ENCODE data around the gene RIIAD1. TPM values are rescaled to one million over a fixed set of nuclear protein-coding genes. Genes with fewer than 3 reads are reported as not detected.
"Not testable (repeated sequence)": the region's sequence is repeated elsewhere in the genome, so short reads cannot be mapped to it uniquely, and the experiment has no call there.

RIIAD1 gene
- total RNA-seq, 1 experiment from 2014 or later: not detected

DNA sequence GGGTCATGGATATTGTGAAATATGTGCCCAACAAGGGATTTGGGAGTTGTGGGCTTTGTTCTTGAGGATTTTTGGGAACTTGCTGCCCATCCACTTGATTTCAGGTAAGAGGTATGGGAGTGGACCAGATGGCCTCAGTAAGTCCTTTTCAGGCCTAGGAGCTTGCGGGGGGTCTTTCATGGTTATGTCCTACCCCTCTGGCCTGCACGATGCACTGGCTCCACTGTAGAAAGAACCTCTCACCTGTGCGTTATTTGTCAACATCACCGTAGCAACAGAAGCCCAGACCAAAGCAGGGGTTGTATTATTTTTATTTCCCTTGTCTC lies 8.6 kb downstream of the RIIAD1 start:
- Histone ChIP-seq H3K9ac (ENCODE audit: low read length) (no peak overlapping the region), H3K27me3 (ENCODE audit: low read length) (no peaks in the 10 kb centered on the region), H2AFZ (ENCODE audit: low read length) (no peak overlapping the region), H3K9me2 (replicated peaks; ENCODE audit: insufficient read depth, low read length) (no peaks in the 10 kb centered on the region), H4K20me1 (ENCODE audit: insufficient read depth, low read depth, low read length) (no peaks in the 10 kb centered on the region), H3K36me3 (ENCODE audit: insufficient read depth, low read length) (no peaks in the 10 kb centered on the region), H3K4me3 (ENCODE audit: low read length) (no peak overlapping the region), H3K4me2 (ENCODE audit: low read depth, low read length, poor library complexity, severe bottlenecking) (no peak overlapping the region), H3K4me1 (ENCODE audit: low read length) (no peaks in the 10 kb centered on the region), H3K27ac (ENCODE audit: low read length) (no peak overlapping the region), H3K9me3 (ENCODE audit: low read length) (no peaks in the 10 kb centered on the region), H3K79me2 (ENCODE audit: low read length) (no peaks in the 10 kb centered on the region)
- DNase-seq: no peak

DNA sequence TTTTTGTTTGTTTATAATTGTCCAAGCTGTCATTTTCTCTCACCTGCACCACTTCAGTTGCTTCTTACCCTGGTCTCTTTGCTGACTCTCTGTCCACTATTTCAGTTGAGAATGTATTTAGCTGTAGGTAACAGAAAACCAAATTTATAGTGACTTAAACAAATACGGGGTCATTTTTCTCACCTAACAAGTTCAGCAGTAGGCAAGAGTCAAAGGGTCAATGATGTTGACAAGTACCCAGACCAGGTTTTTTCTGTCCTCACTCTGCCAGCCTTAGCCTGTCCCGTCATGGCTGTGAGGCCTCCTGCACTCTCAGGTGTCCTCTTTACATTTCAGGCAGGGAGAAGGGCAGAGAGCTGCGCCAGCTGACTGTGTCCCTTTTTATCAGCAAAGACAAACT lies 11.8 kb downstream of the RIIAD1 start:
- H4K20me1 ChIP-seq (ENCODE audit: insufficient read depth, low read depth, low read length): no peaks in the 10 kb centered on the region
- no peak overlapping the region for H3K4me3 ChIP-seq (ENCODE audit: low read length)
- no peak overlapping the region for H2AFZ ChIP-seq (ENCODE audit: low read length)
- no peaks in the 10 kb centered on the region for H3K9me2 ChIP-seq (replicated peaks; ENCODE audit: insufficient read depth, low read length)
- H3K27me3 ChIP-seq (ENCODE audit: low read length): no peaks in the 10 kb centered on the region
- no peak overlapping the region for H3K27ac ChIP-seq (ENCODE audit: low read length)
- peaks cover 7% of the 10 kb centered on the region for H3K9me3 ChIP-seq (ENCODE audit: low read length)
- no peaks in the 10 kb centered on the region for H3K4me1 ChIP-seq (ENCODE audit: low read length)
- H3K79me2 ChIP-seq (ENCODE audit: low read length): no peaks in the 10 kb centered on the region
- no peak for DNase-seq
- no peaks in the 10 kb centered on the region for H3K36me3 ChIP-seq (ENCODE audit: insufficient read depth, low read length)
- H3K4me2 ChIP-seq (ENCODE audit: low read depth, low read length, poor library complexity, severe bottlenecking): no peak overlapping the region
- no peak overlapping the region for H3K9ac ChIP-seq (ENCODE audit: low read length)

DNA sequence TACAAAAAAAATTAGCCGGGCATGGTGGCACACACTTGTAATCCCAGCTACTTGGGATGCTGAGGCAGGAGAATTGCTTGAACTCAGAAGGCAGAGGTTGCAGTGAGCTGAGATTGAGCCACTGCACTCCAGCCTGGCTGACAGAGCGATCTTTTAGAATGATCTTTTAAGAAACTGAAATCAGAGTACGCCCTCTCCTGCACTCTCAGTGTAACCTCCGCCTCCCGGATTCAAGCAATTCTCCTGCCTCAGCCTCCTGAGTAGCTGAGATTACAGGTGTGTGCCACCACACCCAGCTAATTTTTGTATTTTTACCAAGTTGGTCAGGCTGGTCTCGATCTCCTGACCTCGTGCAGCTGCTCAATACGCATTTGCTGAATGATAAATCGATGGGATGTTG lies 12.7 kb downstream of the RIIAD1 start:
- H3K36me3 ChIP-seq (ENCODE audit: insufficient read depth, low read length); H3K4me3 ChIP-seq (ENCODE audit: low read length); H3K9me3 ChIP-seq (ENCODE audit: low read length); H3K27ac ChIP-seq (ENCODE audit: low read length); H3K9me2 ChIP-seq (replicated peaks; ENCODE audit: insufficient read depth, low read length); DNase-seq; H3K79me2 ChIP-seq (ENCODE audit: low read length); H2AFZ ChIP-seq (ENCODE audit: low read length); H3K9ac ChIP-seq (ENCODE audit: low read length); H3K4me2 ChIP-seq (ENCODE audit: low read depth, low read length, poor library complexity, severe bottlenecking); H4K20me1 ChIP-seq (ENCODE audit: insufficient read depth, low read depth, low read length); H3K27me3 ChIP-seq (ENCODE audit: low read length); H3K4me1 ChIP-seq (ENCODE audit: low read length): not testable (repeated sequence)

DNA sequence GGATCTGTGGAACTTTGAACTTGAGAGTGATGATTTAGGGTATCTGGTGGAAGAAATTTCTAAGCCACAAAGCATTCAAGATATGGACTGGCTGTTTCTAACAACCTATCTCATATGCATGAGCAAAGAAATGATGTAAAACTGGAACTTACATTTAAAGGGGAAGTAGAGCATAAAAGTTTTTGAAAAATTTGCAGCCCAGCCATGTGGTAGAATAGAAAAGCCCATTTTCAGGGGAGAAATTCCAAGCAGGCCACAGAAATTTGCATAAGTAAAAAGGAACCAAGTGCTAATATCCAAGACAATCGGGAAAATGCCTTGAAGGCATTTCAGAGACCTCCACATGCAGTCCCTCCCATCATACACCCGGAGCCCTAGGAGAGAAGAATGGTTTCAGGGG lies 15.7 kb downstream of the RIIAD1 start:
- H3K4me3 ChIP-seq (ENCODE audit: low read length): no peak overlapping the region
- H3K9ac ChIP-seq (ENCODE audit: low read length): no peak overlapping the region
- no peaks in the 10 kb centered on the region for H3K9me2 ChIP-seq (replicated peaks; ENCODE audit: insufficient read depth, low read length)
- no peaks in the 10 kb centered on the region for H3K36me3 ChIP-seq (ENCODE audit: insufficient read depth, low read length)
- H3K4me2 ChIP-seq (ENCODE audit: low read depth, low read length, poor library complexity, severe bottlenecking): no peak overlapping the region
- no peaks in the 10 kb centered on the region for H3K4me1 ChIP-seq (ENCODE audit: low read length)
- no peaks in the 10 kb centered on the region for H3K27me3 ChIP-seq (ENCODE audit: low read length)
- H4K20me1 ChIP-seq (ENCODE audit: insufficient read depth, low read depth, low read length): no peaks in the 10 kb centered on the region
- no peaks in the 10 kb centered on the region for H3K79me2 ChIP-seq (ENCODE audit: low read length)
- H2AFZ ChIP-seq (ENCODE audit: low read length): no peak overlapping the region
- DNase-seq: no peak
- peaks cover 7% of the 10 kb centered on the region for H3K9me3 ChIP-seq (ENCODE audit: low read length)
- H3K27ac ChIP-seq (ENCODE audit: low read length): no peak overlapping the region

DNA sequence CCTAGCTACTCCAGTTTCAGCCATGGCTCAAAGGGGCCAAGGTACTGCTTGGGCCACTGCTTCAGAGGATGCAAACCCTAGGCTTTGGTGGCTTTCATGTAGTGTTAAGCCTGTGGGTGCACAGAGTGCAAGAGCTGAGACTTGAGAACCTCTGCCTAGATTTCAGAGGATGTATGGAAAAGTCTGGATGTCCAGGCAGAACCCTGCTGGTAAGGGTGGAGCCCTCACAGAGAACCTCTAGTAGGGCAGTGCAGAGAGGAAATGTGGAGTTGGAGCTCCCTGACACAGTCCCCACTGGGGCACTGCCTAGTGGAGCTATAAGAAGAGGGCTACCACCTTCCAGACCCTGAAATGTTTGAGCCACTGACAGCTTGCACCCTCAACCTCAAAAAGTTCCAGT lies 16.2 kb downstream of the RIIAD1 start:
- DNase-seq: no peak
- Histone ChIP-seq H3K4me1 (ENCODE audit: low read length) (no peaks in the 10 kb centered on the region), H3K9ac (ENCODE audit: low read length) (no peak overlapping the region), H3K9me2 (replicated peaks; ENCODE audit: insufficient read depth, low read length) (no peaks in the 10 kb centered on the region), H3K27ac (ENCODE audit: low read length) (no peak overlapping the region), H4K20me1 (ENCODE audit: insufficient read depth, low read depth, low read length) (no peaks in the 10 kb centered on the region), H2AFZ (ENCODE audit: low read length) (no peak overlapping the region), H3K9me3 (ENCODE audit: low read length) (peaks cover 7% of the 10 kb centered on the region), H3K4me3 (ENCODE audit: low read length) (no peak overlapping the region), H3K27me3 (ENCODE audit: low read length) (no peaks in the 10 kb centered on the region), H3K79me2 (ENCODE audit: low read length) (no peaks in the 10 kb centered on the region), H3K4me2 (ENCODE audit: low read depth, low read length, poor library complexity, severe bottlenecking) (no peak overlapping the region), H3K36me3 (ENCODE audit: insufficient read depth, low read length) (no peaks in the 10 kb centered on the region)

DNA sequence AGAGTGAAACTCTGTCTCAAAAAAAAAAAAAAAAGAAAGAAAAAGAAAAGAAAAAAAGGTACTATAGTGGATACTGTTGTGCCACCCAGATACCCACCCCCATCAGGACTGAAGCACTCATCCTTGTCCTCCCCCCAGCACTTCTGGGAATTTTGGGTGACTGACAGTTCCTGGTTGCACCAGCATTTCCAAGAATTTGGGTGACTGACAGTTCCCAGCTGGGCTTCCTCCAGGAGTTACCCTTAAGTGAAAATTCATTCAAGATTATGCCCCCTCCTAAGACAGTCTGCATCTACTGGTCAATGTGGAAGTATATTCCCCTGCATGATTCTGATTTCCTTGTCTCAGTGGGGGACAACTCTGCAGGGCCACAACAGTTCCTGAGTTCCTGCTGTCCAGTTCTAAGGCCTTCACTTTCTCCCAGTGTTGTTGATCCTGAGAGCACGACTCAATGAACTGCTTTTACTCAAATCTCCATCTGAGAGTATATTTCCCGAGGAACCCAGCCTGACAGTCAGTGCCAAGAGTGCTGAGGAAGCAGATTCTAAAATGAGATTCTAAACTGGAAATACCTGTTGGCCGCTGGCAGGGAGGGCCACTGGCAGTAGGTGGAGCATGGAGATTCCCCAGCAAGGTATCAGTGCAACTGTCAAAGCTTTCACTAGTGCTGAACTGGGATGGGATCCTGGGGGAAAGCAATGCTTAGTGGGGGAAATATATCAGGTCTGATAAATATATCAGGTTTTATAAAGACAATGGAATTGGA lies 18.5 kb downstream of the RIIAD1 start:
- Histone ChIP-seq H3K4me1 (ENCODE audit: low read length) (no peaks in the 10 kb centered on the region), H3K4me3 (ENCODE audit: low read length) (no peak overlapping the region), H3K9me2 (replicated peaks; ENCODE audit: insufficient read depth, low read length) (no peaks in the 10 kb centered on the region), H3K9ac (ENCODE audit: low read length) (no peak overlapping the region), H3K9me3 (ENCODE audit: low read length) (peaks cover 7% of the 10 kb centered on the region), H3K79me2 (ENCODE audit: low read length) (no peaks in the 10 kb centered on the region), H2AFZ (ENCODE audit: low read length) (no peak overlapping the region), H3K4me2 (ENCODE audit: low read depth, low read length, poor library complexity, severe bottlenecking) (no peak overlapping the region), H3K27me3 (ENCODE audit: low read length) (no peaks in the 10 kb centered on the region), H4K20me1 (ENCODE audit: insufficient read depth, low read depth, low read length) (no peaks in the 10 kb centered on the region), H3K36me3 (ENCODE audit: insufficient read depth, low read length) (no peaks in the 10 kb centered on the region), H3K27ac (ENCODE audit: low read length) (no peak overlapping the region)
- no peak for DNase-seq

DNA sequence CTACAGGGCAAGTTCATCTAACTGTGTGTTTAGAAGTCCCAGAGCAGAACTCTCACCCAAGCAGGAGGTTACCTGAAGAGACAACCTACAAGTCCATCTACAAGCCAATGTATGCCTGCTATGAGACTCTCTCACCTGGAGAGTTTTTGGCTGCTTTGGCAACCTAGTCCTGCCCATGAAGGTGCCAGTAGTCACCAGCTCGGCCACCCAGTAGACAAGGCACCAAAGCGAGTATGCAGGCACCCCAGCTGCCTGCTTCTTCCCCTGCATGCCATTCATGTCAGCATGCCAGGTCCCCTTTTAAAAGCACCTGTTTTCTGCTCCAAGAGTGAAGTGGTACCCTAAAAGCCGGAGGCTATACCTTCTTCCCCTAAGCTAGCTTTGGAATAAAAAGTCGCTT lies 20.2 kb downstream of the RIIAD1 start:
- no peak overlapping the region for H3K4me3 ChIP-seq (ENCODE audit: low read length)
- no peak overlapping the region for H3K4me2 ChIP-seq (ENCODE audit: low read depth, low read length, poor library complexity, severe bottlenecking)
- no peaks in the 10 kb centered on the region for H3K27me3 ChIP-seq (ENCODE audit: low read length)
- H3K9me2 ChIP-seq (replicated peaks; ENCODE audit: insufficient read depth, low read length): no peaks in the 10 kb centered on the region
- H3K27ac ChIP-seq (ENCODE audit: low read length): no peak overlapping the region
- no peak overlapping the region for H3K9ac ChIP-seq (ENCODE audit: low read length)
- no peaks in the 10 kb centered on the region for H3K36me3 ChIP-seq (ENCODE audit: insufficient read depth, low read length)
- no peaks in the 10 kb centered on the region for H3K4me1 ChIP-seq (ENCODE audit: low read length)
- no peak overlapping the region for H2AFZ ChIP-seq (ENCODE audit: low read length)
- no peaks in the 10 kb centered on the region for H4K20me1 ChIP-seq (ENCODE audit: insufficient read depth, low read depth, low read length)
- no peak for DNase-seq
- H3K79me2 ChIP-seq (ENCODE audit: low read length): no peaks in the 10 kb centered on the region
- peaks cover 7% of the 10 kb centered on the region for H3K9me3 ChIP-seq (ENCODE audit: low read length)

DNA sequence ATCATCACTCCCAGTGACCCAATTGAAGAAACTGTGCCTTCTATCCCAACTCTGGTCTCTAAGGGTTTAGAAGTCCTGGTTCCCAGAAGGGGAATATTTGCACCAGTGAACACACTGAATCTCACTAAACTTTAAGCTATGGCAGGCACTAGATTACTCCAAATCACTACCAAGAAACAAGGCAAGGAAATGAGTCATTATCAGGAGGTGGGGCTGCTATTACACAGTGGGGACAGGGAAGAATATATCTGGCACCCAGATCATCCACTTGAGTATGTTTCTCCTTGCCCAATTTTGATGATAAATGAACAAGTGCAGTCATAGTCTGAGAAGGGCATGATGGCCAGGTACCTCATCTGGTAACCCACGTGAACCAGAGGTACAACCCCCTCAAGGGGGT lies 35.0 kb downstream of the RIIAD1 start:
- H3K36me3 ChIP-seq (ENCODE audit: insufficient read depth, low read length): peaks cover 17% of the 10 kb centered on the region; the same call in 1 of the 2 replicates
- H2AFZ ChIP-seq (ENCODE audit: low read length): no peak overlapping the region
- H3K9me3 ChIP-seq (ENCODE audit: low read length): no peaks in the 10 kb centered on the region
- no peak overlapping the region for H3K9ac ChIP-seq (ENCODE audit: low read length)
- no peak overlapping the region for H3K4me2 ChIP-seq (ENCODE audit: low read depth, low read length, poor library complexity, severe bottlenecking)
- no peak overlapping the region for H3K27ac ChIP-seq (ENCODE audit: low read length)
- H3K27me3 ChIP-seq (ENCODE audit: low read length): no peaks in the 10 kb centered on the region
- H3K9me2 ChIP-seq (replicated peaks; ENCODE audit: insufficient read depth, low read length): no peaks in the 10 kb centered on the region
- H3K4me3 ChIP-seq (ENCODE audit: low read length): no peak overlapping the region
- no peaks in the 10 kb centered on the region for H4K20me1 ChIP-seq (ENCODE audit: insufficient read depth, low read depth, low read length)
- DNase-seq: no peak
- no peaks in the 10 kb centered on the region for H3K79me2 ChIP-seq (ENCODE audit: low read length)
- no peaks in the 10 kb centered on the region for H3K4me1 ChIP-seq (ENCODE audit: low read length)
